HCT116 (cell line): ENCODE data around the gene SF1.

Source experiments
- FOSL1 ChIP-seq: IDR thresholded peaks from 2 replicates; pipeline ENCODE4 v1.6.1; 2012; ENCODE audit warnings: low read depth
- TF ChIP-seq, protein P1 (sequence below), 3 experiments: fragments of 200-600 bp in 1 of 3; sonication (generic) in 1 of 3; IDR thresholded peaks in 2 of 3; conservative IDR thresholded peaks in 1 of 3; 2 replicates each; pipeline ENCODE4 v1.5.1; 2012 to 2017; ENCODE audit warnings: low read depth in 2 of 3, low read length in 2 of 3, antibody characterized with exemption in 1 of 3, borderline replicate concordance in 1 of 3, control low read depth in 1 of 3, mild to moderate bottlenecking in 1 of 3, mixed read lengths in 1 of 3, mixed run types in 1 of 3, moderate library complexity in 1 of 3; ENCODE audit not compliant: insufficient read depth in 1 of 3

DNA sequence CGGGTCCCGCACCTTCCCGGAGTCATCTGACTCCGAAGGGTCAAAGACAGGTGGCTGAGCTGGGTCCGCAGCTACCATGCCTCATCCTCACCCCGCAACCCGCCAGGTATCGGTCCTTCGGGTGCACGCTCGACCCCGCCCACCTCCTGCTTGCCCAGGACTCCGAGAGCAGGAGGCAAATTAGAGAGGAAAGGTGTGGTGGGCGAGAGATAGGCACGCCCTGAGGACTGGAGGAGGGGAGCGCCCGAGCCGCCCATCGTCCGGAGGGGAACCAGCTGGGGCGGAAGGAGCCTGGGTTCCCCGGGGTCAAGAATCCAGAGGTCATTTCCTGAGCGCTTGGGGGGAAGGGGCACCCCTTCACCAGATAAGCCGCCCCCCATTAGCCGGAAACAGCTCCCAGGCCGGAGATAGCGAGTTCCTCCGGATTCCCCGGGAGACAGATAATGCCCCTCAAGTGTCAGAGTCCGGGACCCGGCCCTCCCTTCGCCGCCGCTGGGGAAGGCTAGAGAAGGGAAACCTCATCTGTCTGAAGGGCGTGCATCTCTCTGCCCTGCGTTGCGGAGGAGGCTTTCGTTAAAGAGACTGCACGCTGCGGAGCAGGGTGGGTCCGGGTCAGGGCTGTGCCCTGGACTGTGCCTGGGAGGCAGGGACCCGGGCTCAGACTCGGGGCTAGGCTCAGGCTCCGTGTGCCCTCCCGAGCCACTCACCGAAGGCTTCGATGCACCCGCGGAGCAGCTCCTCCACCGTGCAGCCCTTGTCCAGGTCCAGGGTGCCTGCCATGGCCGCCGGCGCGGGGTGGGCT, 36.1 kb downstream of the SF1 start:
- TF ChIP-seq FOSL1: no peak
- TF ChIP-seq, protein P1, sequence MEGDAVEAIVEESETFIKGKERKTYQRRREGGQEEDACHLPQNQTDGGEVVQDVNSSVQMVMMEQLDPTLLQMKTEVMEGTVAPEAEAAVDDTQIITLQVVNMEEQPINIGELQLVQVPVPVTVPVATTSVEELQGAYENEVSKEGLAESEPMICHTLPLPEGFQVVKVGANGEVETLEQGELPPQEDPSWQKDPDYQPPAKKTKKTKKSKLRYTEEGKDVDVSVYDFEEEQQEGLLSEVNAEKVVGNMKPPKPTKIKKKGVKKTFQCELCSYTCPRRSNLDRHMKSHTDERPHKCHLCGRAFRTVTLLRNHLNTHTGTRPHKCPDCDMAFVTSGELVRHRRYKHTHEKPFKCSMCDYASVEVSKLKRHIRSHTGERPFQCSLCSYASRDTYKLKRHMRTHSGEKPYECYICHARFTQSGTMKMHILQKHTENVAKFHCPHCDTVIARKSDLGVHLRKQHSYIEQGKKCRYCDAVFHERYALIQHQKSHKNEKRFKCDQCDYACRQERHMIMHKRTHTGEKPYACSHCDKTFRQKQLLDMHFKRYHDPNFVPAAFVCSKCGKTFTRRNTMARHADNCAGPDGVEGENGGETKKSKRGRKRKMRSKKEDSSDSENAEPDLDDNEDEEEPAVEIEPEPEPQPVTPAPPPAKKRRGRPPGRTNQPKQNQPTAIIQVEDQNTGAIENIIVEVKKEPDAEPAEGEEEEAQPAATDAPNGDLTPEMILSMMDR (IDR thresholded peaks at IDR 0.05 in 2 of 3, conservative IDR thresholded peaks at IDR 0.05 in 1 of 3; ENCODE audit: borderline replicate concordance in 1 of 3, insufficient read depth in 1 of 3, low read depth in 2 of 3, low read length in 2 of 3): no peak
